ENCODE measurements around the gene TBC1D2B. TPM values are rescaled to one million over a fixed set of nuclear protein-coding genes. Genes with fewer than 3 reads are reported as not detected.
"Not testable (repeated sequence)": the region's sequence is repeated elsewhere in the genome, so short reads cannot be mapped to it uniquely, and the experiment has no call there.

The TBC1D2B gene
- total RNA-seq, 2 experiments from 2014 or later = 49.3 to 52.0 TPM

- H3K4me1 Mint-ChIP-seq = peaks cover 8% of the 10 kb centered on the region
- H3K27me3 Mint-ChIP-seq = no peaks in the 10 kb centered on the region
- ChIA-PET CTCF (interaction anchor here (0.6 to 3.5 kb wide), 3 partner anchors 93 to 113 kb away, joined by 3 to 64 read pairs (median 4); no protein-coding TSS in a partner anchor), POLR2A (no interaction called here)
- no peak for ATAC-seq
- intact Hi-C loops (cut with DNase I, micrococcal nuclease) = loop anchor here (1.0 kb wide), 3 partner anchors 76 to 112 kb away; partner anchors contain the start of gene TBC1D2B (in 1 of the 2)
- no peak for DNase-seq
- H3K9me3 Mint-ChIP-seq (ENCODE audit: low read depth) = no peaks in the 10 kb centered on the region
- peaks cover 27% of the 10 kb centered on the region for H3K36me3 Mint-ChIP-seq (ENCODE audit: low read depth)
- H3K4me3 Mint-ChIP-seq = no peak overlapping the region
- H3K27ac Mint-ChIP-seq = no peak overlapping the region
Measured at GRCh38 chr15:78000927-78001249, 76.6 kb downstream of the TBC1D2B start.

DNA sequence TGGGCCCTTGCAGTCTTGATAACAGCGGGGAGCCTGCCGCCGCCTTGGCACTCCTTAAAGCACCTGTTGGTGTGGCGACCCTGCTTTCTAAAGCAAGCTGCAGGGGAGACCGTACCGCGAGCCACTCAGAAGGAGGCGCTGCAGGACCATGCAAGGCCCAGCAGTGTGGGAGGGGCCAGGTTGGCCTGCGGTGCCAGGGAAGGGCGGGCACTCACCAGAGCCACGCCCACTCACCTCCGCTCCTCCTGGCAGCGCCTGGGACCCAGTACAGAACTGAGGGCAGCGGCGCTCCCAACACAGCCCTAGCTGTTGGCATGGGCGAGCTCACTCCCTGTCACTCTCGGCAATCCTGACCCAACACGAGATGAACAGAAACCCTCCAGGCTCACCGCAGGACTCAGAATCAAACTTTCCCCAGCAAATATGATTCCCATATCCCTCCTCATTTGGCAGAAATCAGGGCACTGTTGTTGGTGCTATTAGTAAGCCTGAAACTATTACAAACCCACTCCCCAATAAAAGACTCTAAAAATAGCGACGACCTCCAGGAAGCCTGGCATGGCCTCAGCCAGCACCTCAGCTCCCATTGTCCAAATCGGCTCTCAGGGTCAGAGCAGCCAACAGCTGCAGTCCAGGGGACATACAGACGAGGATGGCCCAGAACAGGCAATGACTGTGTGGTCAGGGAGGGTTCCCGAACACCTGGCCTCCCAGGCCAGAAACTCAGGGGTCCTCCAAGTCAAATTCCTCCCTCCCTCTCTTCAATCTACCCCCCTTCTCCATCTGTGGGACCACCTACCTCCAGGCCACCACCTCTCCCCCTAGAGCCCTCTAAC lies 77.2 kb downstream of the TBC1D2B start:
- Mint-ChIP-seq H3K4me3 (no peak overlapping the region), H3K27ac (peak overlapping the region; percentile 1), H3K9me3 (ENCODE audit: low read depth) (no peaks in the 10 kb centered on the region), H3K27me3 (no peaks in the 10 kb centered on the region), H3K36me3 (ENCODE audit: low read depth) (peaks cover 27% of the 10 kb centered on the region), H3K4me1 (peaks cover 8% of the 10 kb centered on the region)
- peak; percentile 98 for ATAC-seq
- DNase-seq = peak; percentile 92
- intact Hi-C loops (cut with DNase I, micrococcal nuclease) = loop anchor here (1.0 kb wide), 3 partner anchors 77 to 113 kb away; partner anchors contain the start of gene TBC1D2B (in 1 of the 2)
- ChIA-PET CTCF (interaction anchor here (0.6 to 3.5 kb wide), 6 partner anchors 41 to 113 kb away, joined by 3 to 64 read pairs (median 4); no protein-coding TSS in a partner anchor), POLR2A (no interaction called here)

DNA sequence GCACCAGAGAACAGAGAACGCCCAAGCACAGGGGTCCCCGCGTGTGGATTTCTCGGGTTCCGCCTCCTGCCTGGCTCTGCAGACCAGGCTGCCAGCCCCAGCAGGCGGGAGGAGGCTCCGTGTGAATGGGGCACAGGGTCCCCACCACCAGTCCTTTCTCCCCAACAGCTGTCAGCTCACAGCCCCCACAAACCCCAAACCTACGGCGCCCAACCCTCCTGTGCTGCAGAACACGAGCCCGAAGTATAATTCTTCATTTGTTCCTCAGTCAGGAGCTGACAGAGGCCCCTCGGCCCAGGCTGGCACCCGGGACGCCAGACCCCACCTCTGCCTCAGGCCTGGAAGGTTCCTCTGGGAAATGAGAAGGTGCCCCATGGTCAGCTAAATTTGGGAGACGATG lies 78.0 kb downstream of the TBC1D2B start:
- H3K27ac Mint-ChIP-seq = no peak overlapping the region
- intact Hi-C loops (cut with DNase I, micrococcal nuclease) = no loop called here
- ChIA-PET POLR2A (no interaction called here), CTCF (interaction anchor here (0.7 to 3.5 kb wide), 4 partner anchors 41 to 114 kb away, joined by 3 to 64 read pairs (median 4); no protein-coding TSS in a partner anchor)
- H3K27me3 Mint-ChIP-seq = no peaks in the 10 kb centered on the region
- peaks cover 27% of the 10 kb centered on the region for H3K36me3 Mint-ChIP-seq (ENCODE audit: low read depth)
- no peaks in the 10 kb centered on the region for H3K9me3 Mint-ChIP-seq (ENCODE audit: low read depth)
- H3K4me1 Mint-ChIP-seq = peaks cover 8% of the 10 kb centered on the region
- DNase-seq (no peak), ATAC-seq (no peak)
- H3K4me3 Mint-ChIP-seq = no peak overlapping the region

DNA sequence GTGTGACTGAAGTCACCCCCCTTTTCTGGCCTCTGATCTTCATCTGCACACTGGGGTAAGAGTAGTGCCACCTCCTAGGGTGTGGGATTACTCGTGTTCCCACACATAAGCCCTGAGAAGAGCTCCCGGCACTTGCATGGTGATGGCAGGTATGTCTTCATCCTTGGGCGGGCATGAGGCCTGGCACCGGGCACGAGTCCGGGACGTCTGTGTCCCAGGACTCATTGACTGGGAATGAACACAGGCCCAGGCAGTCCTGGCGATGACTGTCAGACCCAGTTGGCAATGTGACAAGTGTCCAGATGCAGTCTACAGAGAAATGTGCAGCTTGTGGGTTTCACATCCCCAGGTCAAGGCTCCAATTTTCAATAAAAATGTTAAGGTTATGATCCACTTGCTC lies 78.9 kb downstream of the TBC1D2B start:
- Mint-ChIP-seq H3K9me3 (ENCODE audit: low read depth) (no peaks in the 10 kb centered on the region), H3K27ac (no peak overlapping the region), H3K4me1 (peaks cover 5% of the 10 kb centered on the region), H3K36me3 (ENCODE audit: low read depth) (peaks cover 27% of the 10 kb centered on the region), H3K27me3 (no peaks in the 10 kb centered on the region), H3K4me3 (no peak overlapping the region)
- ChIA-PET POLR2A (no interaction called here), CTCF (interaction anchor here (0.6 to 3.5 kb wide), 2 partner anchors 110 to 199 kb away, joined by 3 to 64 read pairs; no protein-coding TSS in a partner anchor)
- intact Hi-C loops (cut with DNase I, micrococcal nuclease) = no loop called here
- DNase-seq (no peak), ATAC-seq (no peak)

- peak overlapping the region; percentile 63 for H3K27ac Mint-ChIP-seq
- intact Hi-C loops (cut with DNase I, micrococcal nuclease); POLR2A ChIA-PET; H3K4me3 Mint-ChIP-seq; H3K9me3 Mint-ChIP-seq (ENCODE audit: low read depth); H3K27me3 Mint-ChIP-seq; ATAC-seq; H3K4me1 Mint-ChIP-seq; DNase-seq: not testable (repeated sequence)
- CTCF ChIA-PET = interaction anchor here (0.6 to 3.5 kb wide), 3 partner anchors 110 to 199 kb away, joined by 3 to 64 read pairs (median 3); no protein-coding TSS in a partner anchor
- peaks cover 23% of the 10 kb centered on the region for H3K36me3 Mint-ChIP-seq (ENCODE audit: low read depth)
Measured at GRCh38 chr15:77997761-77998554, 79.6 kb downstream of the TBC1D2B start.

DNA sequence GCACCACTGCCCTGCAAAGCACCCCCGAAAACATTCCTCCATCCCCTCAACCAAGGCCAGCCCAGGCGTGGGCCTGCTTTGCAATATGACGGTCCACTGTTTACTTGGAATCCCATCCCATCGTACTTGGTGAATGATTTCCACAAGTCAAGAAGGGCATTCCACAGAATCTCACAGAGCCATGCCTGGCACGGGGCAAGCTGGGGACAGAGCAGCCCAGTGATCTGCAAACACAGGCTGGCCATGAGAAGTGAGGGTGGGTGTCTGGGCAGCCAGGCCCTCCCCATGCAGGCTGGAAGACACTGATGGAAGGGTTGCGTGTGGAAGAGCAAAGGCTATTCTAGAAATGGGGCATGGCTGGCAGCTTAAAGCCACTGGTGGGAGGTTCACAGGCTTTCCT lies 80.3 kb downstream of the TBC1D2B start:
- POLR2A ChIA-PET; H3K27ac Mint-ChIP-seq; ATAC-seq; H3K27me3 Mint-ChIP-seq; intact Hi-C loops (cut with DNase I, micrococcal nuclease); H3K4me3 Mint-ChIP-seq; DNase-seq; H3K9me3 Mint-ChIP-seq (ENCODE audit: low read depth); H3K4me1 Mint-ChIP-seq: not testable (repeated sequence)
- peaks cover 20% of the 10 kb centered on the region for H3K36me3 Mint-ChIP-seq (ENCODE audit: low read depth)
- CTCF ChIA-PET = interaction anchor here (1.4 kb wide), 1 partner anchor 111 kb away, joined by 3 read pairs; no protein-coding TSS in a partner anchor

- H3K9me3 Mint-ChIP-seq (ENCODE audit: low read depth); DNase-seq; intact Hi-C loops (cut with DNase I, micrococcal nuclease); H3K27ac Mint-ChIP-seq; H3K27me3 Mint-ChIP-seq; POLR2A ChIA-PET; H3K4me1 Mint-ChIP-seq; H3K4me3 Mint-ChIP-seq; ATAC-seq: not testable (repeated sequence)
- H3K36me3 Mint-ChIP-seq (ENCODE audit: low read depth) = peaks cover 19% of the 10 kb centered on the region
- CTCF ChIA-PET = interaction anchor here (0.6 to 1.4 kb wide), 3 partner anchors 8 to 118 kb away, joined by 3 read pairs; no protein-coding TSS in a partner anchor
Measured at GRCh38 chr15:77996713-77997171, 80.8 kb downstream of the TBC1D2B start.

GRCh38 chr15:77996226-77996625 lies 81.3 kb downstream of the TBC1D2B start:
- intact Hi-C loops (cut with DNase I, micrococcal nuclease); H3K27me3 Mint-ChIP-seq; H3K4me1 Mint-ChIP-seq; POLR2A ChIA-PET; DNase-seq; H3K4me3 Mint-ChIP-seq; H3K27ac Mint-ChIP-seq; ATAC-seq; H3K9me3 Mint-ChIP-seq (ENCODE audit: low read depth): not testable (repeated sequence)
- H3K36me3 Mint-ChIP-seq (ENCODE audit: low read depth) = peaks cover 17% of the 10 kb centered on the region
- CTCF ChIA-PET = interaction anchor here (0.6 to 1.4 kb wide), 3 partner anchors 9 to 119 kb away, joined by 3 read pairs; no protein-coding TSS in a partner anchor

DNA sequence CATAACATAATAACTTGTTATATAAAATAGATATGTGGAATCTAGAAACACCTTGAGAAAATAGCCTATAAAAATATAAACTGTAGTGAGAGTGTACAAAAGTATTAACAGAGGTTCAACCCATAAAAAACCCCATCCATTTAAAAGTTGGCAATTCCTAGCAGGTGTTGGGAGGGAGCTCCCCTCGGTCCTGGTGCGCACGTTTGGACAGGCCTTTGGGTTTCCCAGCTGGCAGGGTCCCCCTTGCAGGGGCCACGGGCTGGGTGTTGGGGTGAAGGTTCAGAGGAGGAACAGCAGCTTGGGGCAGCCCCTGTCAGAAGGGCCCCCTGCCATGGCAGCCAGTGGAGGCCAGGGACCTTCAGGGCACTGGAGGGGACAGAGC lies 82.0 kb downstream of the TBC1D2B start:
- H3K27ac Mint-ChIP-seq; POLR2A ChIA-PET; H3K27me3 Mint-ChIP-seq; H3K36me3 Mint-ChIP-seq (ENCODE audit: low read depth); intact Hi-C loops (cut with DNase I, micrococcal nuclease); ATAC-seq; H3K9me3 Mint-ChIP-seq (ENCODE audit: low read depth); H3K4me3 Mint-ChIP-seq; DNase-seq: not testable (repeated sequence)
- H3K4me1 Mint-ChIP-seq = peaks cover 13% of the 10 kb centered on the region
- CTCF ChIA-PET = interaction anchor here (0.5 to 1.3 kb wide), 2 partner anchors 9 to 200 kb away, joined by 3 read pairs; no protein-coding TSS in a partner anchor

- H3K4me3 Mint-ChIP-seq; H3K27ac Mint-ChIP-seq; H3K36me3 Mint-ChIP-seq (ENCODE audit: low read depth); H3K9me3 Mint-ChIP-seq (ENCODE audit: low read depth); POLR2A ChIA-PET; ATAC-seq; intact Hi-C loops (cut with DNase I, micrococcal nuclease); H3K27me3 Mint-ChIP-seq: not testable (repeated sequence)
- peak; percentile 43 for DNase-seq
- CTCF ChIA-PET = interaction anchor here (0.5 to 1.3 kb wide), 2 partner anchors 200 to 248 kb away, joined by 3 read pairs; no protein-coding TSS in a partner anchor
- H3K4me1 Mint-ChIP-seq = peaks cover 14% of the 10 kb centered on the region
Measured at GRCh38 chr15:77994893-77995536, 82.5 kb downstream of the TBC1D2B start.
